IPS-15b (cell line): ENCODE results near the gene BHMT.

Source experiments
- H3K27me3 ChIP-seq: one replicate; pipeline ENCODE4 v1.6.1; 2013; ENCODE audit warnings: low read length; ENCODE audit not compliant: control insufficient read depth, insufficient read depth
- H3K36me3 ChIP-seq: one replicate; pipeline ENCODE4 v1.6.1; 2013; ENCODE audit warnings: low read length; ENCODE audit not compliant: control insufficient read depth, insufficient read depth
- H3K4me1 ChIP-seq: one replicate; pipeline ENCODE4 v1.6.1; 2013; ENCODE audit warnings: mild to moderate bottlenecking, low read length; ENCODE audit not compliant: control insufficient read depth, insufficient read depth
- H3K4me3 ChIP-seq: one replicate; pipeline ENCODE4 v1.5.1; 2013; ENCODE audit warnings: low read depth, low read length
- H3K9ac ChIP-seq: one replicate; pipeline ENCODE4 v1.6.1; 2013; ENCODE audit warnings: low read depth, mild to moderate bottlenecking, low read length
- H3K9me3 ChIP-seq: one replicate; pipeline ENCODE4 v1.6.1; 2013; ENCODE audit warnings: mild to moderate bottlenecking, low read length; ENCODE audit not compliant: control insufficient read depth, insufficient read depth

BHMT gene, protein sequence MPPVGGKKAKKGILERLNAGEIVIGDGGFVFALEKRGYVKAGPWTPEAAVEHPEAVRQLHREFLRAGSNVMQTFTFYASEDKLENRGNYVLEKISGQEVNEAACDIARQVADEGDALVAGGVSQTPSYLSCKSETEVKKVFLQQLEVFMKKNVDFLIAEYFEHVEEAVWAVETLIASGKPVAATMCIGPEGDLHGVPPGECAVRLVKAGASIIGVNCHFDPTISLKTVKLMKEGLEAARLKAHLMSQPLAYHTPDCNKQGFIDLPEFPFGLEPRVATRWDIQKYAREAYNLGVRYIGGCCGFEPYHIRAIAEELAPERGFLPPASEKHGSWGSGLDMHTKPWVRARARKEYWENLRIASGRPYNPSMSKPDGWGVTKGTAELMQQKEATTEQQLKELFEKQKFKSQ

GRCh38 chr5:79111387-79111959 is at the start of gene BHMT:
TSS of gene BHMT (plus strand) at chr5:79111809. CDS start at chr5:79111886, 77 bp downstream.
- H3K36me3 ChIP-seq = no peaks in the 10 kb centered on the region
- H3K27me3 ChIP-seq = peaks cover 41% of the 10 kb centered on the region
- peak within 1 kb of the TSS; percentile 17 for H3K9ac ChIP-seq
- no peaks in the 10 kb centered on the region for H3K9me3 ChIP-seq
- H3K4me1 ChIP-seq = no peaks in the 10 kb centered on the region
- H3K4me3 ChIP-seq = peak within 1 kb of the TSS; percentile 80

DNA sequence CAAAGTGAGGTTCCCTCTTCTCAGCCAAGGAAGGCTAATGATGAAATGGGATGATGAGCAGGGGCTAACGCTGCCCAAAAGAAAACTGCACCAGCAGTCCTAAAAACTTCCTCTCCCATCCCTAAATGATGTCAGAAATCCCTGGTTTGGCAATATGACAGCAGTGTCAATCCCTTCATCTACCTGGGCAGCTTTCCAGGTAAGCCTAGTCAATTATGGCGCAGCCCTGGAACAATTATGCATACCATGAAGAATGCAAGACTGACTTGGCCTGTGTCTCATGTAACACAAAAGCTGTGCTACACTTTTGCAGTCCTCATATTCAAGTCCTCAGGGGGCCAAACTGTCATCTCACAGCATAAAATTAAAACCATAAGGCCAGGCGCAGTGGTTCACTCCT is 49.2 kb upstream of the BHMT start:
- H3K36me3 ChIP-seq = no peaks in the 10 kb centered on the region
- no peak overlapping the region for H3K4me3 ChIP-seq
- no peaks in the 10 kb centered on the region for H3K4me1 ChIP-seq
- H3K27me3 ChIP-seq = no peaks in the 10 kb centered on the region
- H3K9me3 ChIP-seq = no peaks in the 10 kb centered on the region
- no peak overlapping the region for H3K9ac ChIP-seq

GRCh38 chr5:79069488-79070349 is 41.9 kb upstream of the BHMT start, which contains the start of the genes BHMT2 and DMGDH:
TSS of gene BHMT2 (plus strand) at chr5:79069767. CDS start at chr5:79069783, 16 bp downstream.
TSS of gene DMGDH (minus strand) at chr5:79069674. CDS start at chr5:79069620, 54 bp downstream.
- Histone ChIP-seq H3K9me3 (no peaks in the 10 kb centered on the region), H3K9ac (no peak within 1 kb of the TSS), H3K27me3 (no peaks in the 10 kb centered on the region), H3K4me1 (no peaks in the 10 kb centered on the region), H3K4me3 (peak within 1 kb of the TSS; percentile 12), H3K36me3 (no peaks in the 10 kb centered on the region)

DNA sequence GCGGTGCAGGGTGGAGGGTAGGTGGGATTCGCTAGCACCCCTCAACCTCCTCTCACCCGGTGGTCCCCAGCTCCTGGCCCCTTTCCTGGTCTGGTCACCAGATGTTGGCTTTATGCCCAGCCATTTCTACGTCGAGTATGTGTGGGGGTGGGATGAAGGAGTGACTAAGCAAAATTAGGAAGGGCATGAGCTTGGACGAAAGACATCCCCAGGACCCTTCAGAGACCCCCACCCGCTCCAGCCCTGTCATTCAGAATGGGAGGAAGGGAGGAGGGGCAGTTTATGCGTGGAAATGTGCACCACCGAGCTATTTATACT is 41.3 kb upstream of the BHMT start:
- H3K27me3 ChIP-seq = no peaks in the 10 kb centered on the region
- no peak overlapping the region for H3K4me3 ChIP-seq
- H3K4me1 ChIP-seq = no peaks in the 10 kb centered on the region
- H3K36me3 ChIP-seq = no peaks in the 10 kb centered on the region
- no peaks in the 10 kb centered on the region for H3K9me3 ChIP-seq
- no peak overlapping the region for H3K9ac ChIP-seq

DNA sequence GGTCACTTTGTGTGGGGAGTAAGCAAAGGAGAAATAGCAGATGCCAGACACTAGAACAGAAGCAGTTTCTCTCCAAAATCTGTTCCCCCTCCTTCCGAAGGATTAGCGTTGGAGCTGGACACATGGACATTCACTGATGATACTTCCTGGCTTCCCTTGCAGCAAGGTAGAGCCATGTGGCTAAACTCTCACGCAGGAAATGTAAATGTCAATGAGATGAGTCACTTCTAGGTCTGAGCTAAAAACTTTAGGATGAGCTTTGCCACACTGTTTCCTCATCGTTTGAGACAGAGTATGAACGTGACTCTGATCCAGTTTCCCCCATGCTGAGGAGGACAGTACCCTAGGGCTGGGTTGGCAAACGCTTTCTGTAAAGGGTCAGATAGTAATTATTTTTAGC is 37.0 kb upstream of the BHMT start:
- Histone ChIP-seq H3K36me3 (no peaks in the 10 kb centered on the region), H3K27me3 (no peaks in the 10 kb centered on the region), H3K9me3 (no peaks in the 10 kb centered on the region), H3K4me1 (no peaks in the 10 kb centered on the region), H3K4me3 (no peak overlapping the region), H3K9ac (no peak overlapping the region)

DNA sequence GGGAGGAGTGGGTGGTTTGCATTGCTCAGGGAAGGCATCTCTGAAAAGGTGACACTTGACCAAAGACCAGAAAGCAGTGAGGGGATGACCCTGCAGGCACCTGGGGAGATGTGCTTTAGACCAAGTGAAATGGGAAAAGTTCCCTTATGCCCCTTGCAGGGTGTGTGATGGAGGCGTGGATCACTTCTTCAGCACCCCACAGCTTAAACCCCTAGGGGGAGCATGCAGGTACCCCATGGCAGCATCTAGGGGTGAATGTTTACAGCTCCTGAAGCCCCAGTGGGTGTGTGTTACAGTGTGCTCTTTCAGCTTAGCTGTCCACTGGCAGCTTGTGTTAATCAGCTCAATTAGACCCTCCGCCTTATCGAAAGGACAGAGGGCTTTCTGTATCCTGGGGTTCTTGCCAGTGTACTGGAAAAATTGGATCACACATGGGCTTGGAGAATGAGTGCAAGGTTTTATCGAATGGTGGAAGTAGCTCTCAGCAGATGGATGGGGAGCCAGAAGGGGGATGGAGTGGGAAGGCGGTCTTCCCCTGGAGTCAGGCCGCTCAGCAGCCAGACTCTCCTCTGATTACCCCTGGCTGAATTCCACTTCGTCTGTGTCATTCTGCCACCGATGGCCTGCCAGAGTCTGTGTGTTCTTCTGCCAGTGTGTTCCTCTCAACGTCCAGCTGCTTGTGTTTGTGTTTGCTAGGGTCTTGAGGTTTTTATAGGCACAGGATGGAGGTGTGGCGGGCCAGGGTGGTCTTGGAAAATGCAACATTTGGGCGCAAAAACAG is 35.8 kb upstream of the BHMT start:
- no peaks in the 10 kb centered on the region for H3K27me3 ChIP-seq
- H3K9ac ChIP-seq = no peak overlapping the region
- H3K4me1 ChIP-seq = no peaks in the 10 kb centered on the region
- no peak overlapping the region for H3K4me3 ChIP-seq
- no peaks in the 10 kb centered on the region for H3K9me3 ChIP-seq
- no peaks in the 10 kb centered on the region for H3K36me3 ChIP-seq

- Histone ChIP-seq H3K4me3 (no peak overlapping the region), H3K36me3 (no peaks in the 10 kb centered on the region), H3K4me1 (no peaks in the 10 kb centered on the region), H3K9me3 (no peaks in the 10 kb centered on the region), H3K9ac (no peak overlapping the region), H3K27me3 (no peaks in the 10 kb centered on the region)
Observed at GRCh38 chr5:79076819-79077218, 34.8 kb upstream of the BHMT start.

DNA sequence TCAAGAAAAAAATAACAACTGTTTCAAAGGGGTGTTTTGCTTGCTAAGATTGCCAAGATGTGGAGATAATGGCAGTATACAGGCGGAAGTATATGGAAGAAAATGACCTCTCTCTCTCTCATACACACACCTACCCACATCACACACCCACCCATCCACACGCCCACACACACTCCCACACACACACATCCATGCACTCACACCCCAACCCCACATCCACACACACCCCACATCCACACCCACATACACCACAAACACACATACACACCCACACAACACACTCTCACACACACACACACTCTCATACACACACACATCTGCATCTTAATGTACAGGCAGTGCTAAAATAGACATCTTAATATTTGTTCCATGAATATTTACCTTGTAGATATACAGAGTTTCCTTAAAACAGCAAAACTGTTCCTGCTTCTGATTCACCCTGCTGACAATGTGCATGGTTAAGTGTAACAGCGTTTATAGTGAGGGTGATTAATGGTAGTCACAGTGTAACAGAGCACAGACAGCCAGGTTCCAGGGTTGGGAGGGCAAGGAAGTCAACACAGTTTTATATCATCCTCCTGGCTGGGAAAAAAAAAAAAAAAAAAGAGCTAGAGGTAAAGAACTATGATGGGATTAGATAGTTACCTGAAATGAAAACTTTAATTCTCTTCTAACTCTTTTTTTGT is 33.8 kb upstream of the BHMT start:
- no peak overlapping the region for H3K4me3 ChIP-seq
- no peaks in the 10 kb centered on the region for H3K27me3 ChIP-seq
- H3K9me3 ChIP-seq = no peaks in the 10 kb centered on the region
- H3K4me1 ChIP-seq = no peaks in the 10 kb centered on the region
- H3K9ac ChIP-seq = no peak overlapping the region
- H3K36me3 ChIP-seq = no peaks in the 10 kb centered on the region

DNA sequence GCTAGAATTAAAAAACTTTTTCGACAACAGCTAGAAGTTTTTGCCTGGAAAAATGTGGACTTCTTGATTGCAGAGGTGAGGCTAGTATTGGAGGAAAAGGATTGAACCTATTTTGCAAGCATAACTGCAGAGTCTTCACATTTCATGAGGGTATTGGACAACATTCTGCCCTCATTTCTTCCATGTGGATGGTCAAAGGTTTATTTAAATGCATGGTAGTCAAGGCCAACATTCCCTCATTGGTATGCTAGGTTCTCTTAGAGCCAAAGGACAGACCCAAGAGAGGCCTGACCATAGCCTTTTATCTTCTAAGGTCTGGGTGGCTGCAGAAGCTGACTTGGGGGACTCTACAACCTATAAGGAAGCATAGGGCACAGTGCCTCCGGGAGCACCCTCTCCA is 30.8 kb upstream of the BHMT start:
- H3K4me3 ChIP-seq = no peak overlapping the region
- H3K27me3 ChIP-seq = no peaks in the 10 kb centered on the region

DNA sequence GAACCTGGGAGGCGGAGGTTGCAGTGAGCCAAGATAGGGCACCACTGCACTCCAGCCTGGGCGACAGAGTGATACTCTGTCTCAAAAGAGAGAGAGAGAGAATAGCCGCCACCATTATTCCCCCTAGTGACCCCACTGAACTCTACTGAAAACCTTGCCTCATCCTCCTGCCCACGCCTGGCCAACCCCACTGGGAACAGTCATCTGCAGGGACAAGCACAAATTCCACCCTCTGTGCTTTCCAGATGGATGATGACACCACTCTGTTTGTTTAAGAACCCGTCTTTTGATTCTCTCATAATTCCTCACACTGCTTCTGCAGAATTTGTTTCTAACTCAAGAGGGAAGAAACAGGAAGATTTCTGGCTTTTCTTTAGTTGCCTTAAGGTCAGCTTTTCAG is 29.8 kb upstream of the BHMT start:
- Histone ChIP-seq H3K9me3 (no peaks in the 10 kb centered on the region), H3K27me3 (no peaks in the 10 kb centered on the region), H3K36me3 (no peaks in the 10 kb centered on the region), H3K4me3 (no peak overlapping the region), H3K9ac (no peak overlapping the region), H3K4me1 (no peaks in the 10 kb centered on the region)

More for the DNA sequence above, 30.8 kb upstream of the BHMT start:
- Histone ChIP-seq H3K9ac (no peak overlapping the region), H3K4me1 (no peaks in the 10 kb centered on the region), H3K36me3 (no peaks in the 10 kb centered on the region), H3K9me3 (no peaks in the 10 kb centered on the region)

DNA sequence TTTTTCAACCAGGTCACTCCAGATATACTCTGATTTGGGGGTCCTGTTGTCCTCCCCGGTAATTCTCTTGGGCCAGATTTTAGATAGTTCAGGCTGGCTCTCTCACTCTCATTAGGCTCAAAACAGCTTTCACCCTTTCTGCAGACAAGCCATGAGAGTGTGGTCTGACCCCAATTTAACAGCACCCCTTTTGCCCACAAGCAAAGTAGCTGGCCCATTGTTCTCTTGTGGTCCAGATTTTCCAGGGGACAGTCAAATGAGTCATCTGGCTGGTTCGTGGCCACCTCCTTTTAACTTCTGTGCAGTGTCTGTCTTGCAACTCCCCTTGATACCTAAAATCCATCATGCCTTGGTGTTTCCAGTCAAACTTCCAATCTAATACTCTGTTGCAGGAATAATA is 25.5 kb upstream of the BHMT start:
- Histone ChIP-seq H3K36me3 (no peaks in the 10 kb centered on the region), H3K4me3 (no peak overlapping the region), H3K9ac (no peak overlapping the region), H3K27me3 (no peaks in the 10 kb centered on the region), H3K9me3 (no peaks in the 10 kb centered on the region), H3K4me1 (no peaks in the 10 kb centered on the region)
